HG03139 (cell line): ENCODE measurements around the gene LIG1.
"Not testable (repeated sequence)": the region's sequence is repeated elsewhere in the genome, so short reads cannot be mapped to it uniquely, and the experiment has no call there.

Source experiments
- ATAC-seq: cut with Tn5 transposase; IDR thresholded peaks from one replicate; pipeline ENCODE4 v1.9.1; 2021; ENCODE audit not compliant: unreplicated experiment

LIG1 gene

GRCh38 chr19:48085904-48086864 lies 84.0 kb downstream of the LIG1 start:
- ATAC-seq, result no peak

GRCh38 chr19:48085076-48085475 lies 85.1 kb downstream of the LIG1 start:
- no peak for ATAC-seq

GRCh38 chr19:48081106-48081505 lies 89.0 kb downstream of the LIG1 start:
- ATAC-seq, result no peak

GRCh38 chr19:48070177-48070769 lies 99.9 kb downstream of the LIG1 start:
- ATAC-seq, result not testable (repeated sequence)

GRCh38 chr19:48069435-48069834 lies 100.7 kb downstream of the LIG1 start:
- ATAC-seq, result no peak
